T-helper 17 cell (primary cell): ENCODE data around the gene BCDIN3D. TPM values are rescaled to one million over a fixed set of nuclear protein-coding genes. Genes with fewer than 3 reads are reported as not detected.
"Not testable (repeated sequence)": the region's sequence is repeated elsewhere in the genome, so short reads cannot be mapped to it uniquely, and the experiment has no call there.

Experiments used
- ATAC-seq: fragments of 150-1000 bp; cut with Tn5 transposase; 2 replicates; pipeline ENCODE4 v1.10.0; 2021; ENCODE audit warnings: mild to moderate bottlenecking, moderate library complexity
- DNase-seq, 3 donors: peaks; one replicate each; pipeline versions ENCODE4 v3.0.0 to v3.0.0-alpha.2; 2020 to 2021
- H3K9me3 ChIP-seq: one replicate; pipeline ENCODE4 v1.7.0; 2013; ENCODE audit warnings: low read length, mild to moderate bottlenecking; ENCODE audit not compliant: control insufficient read depth, poor library complexity, severe bottlenecking
- H3K27ac Mint-ChIP-seq: one replicate; pipeline ENCODE4 v1.8.0; 2022; ENCODE audit warnings: mild to moderate bottlenecking, moderate library complexity, mixed read lengths
- H3K27me3 Mint-ChIP-seq: one replicate; pipeline ENCODE4 v1.8.0; 2022; ENCODE audit warnings: mixed read lengths
- H3K36me3 Mint-ChIP-seq: one replicate; pipeline ENCODE4 v1.8.0; 2022; ENCODE audit warnings: low read depth, mixed read lengths
- H3K4me1 Mint-ChIP-seq: one replicate; pipeline ENCODE4 v1.8.0; 2022; ENCODE audit warnings: mild to moderate bottlenecking, mixed read lengths
- H3K4me3 Mint-ChIP-seq: one replicate; pipeline ENCODE4 v1.8.0; 2022; ENCODE audit warnings: mild to moderate bottlenecking, moderate library complexity, mixed read lengths
- total RNA-seq, 4 donors: library from RNA in 2 of 4; stranded (reverse) in 2 of 4; gene quantifications; one replicate each; pipeline ENCODE4 v1.2.3 and lab custom pipeline; 2022 to 2026

Gene BCDIN3D
- total RNA-seq, 2 donors from 2014 or later: 3.6 to 4.9 TPM

DNA sequence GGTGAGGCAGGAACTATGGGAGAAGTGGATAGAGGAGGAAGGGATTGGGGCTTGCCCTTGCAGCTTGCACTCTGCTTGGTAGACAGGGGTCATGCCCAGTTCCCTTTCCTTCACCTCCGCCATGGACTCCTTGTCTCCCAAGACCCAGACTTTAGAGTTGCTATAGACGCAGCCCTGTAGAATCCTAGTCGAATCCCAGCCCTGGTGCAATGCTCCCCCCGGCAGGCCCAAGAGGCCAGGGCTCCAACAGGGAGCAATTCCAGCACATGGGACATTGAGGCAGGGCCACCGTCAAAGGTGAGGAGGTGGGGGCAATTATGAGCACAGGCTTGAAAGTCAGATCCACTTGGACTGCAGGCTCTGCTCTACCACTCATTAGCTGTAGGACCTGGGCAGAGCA lies 29.5 kb upstream of the BCDIN3D start:
- no peaks in the 10 kb centered on the region for H3K36me3 Mint-ChIP-seq
- peaks cover 3% of the 10 kb centered on the region for H3K4me1 Mint-ChIP-seq
- no peak for DNase-seq

DNA sequence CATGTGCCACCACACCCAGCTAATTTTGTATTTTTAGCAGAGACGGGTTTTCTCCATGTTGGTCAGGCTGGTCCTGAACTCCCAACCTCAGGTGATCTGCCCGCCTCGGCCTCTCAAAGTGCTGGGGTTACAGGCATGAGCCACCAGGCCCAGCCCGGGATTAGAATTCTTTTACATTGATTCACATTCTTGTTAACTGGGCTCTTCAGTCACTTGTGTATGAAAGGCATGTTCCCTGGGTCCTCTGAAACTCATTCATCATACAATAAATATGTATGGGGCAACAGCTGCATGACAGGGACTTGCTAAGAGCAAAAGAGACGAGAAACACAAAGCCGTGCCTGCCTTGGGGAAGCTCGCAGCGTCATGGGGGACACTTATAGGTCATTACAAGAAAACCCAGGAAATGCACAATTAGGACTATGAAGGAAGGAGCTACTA lies 28.9 kb upstream of the BCDIN3D start:
- H3K27me3 Mint-ChIP-seq, H3K27ac Mint-ChIP-seq, H3K4me1 Mint-ChIP-seq, H3K9me3 ChIP-seq, H3K4me3 Mint-ChIP-seq, H3K36me3 Mint-ChIP-seq, ATAC-seq, DNase-seq: not testable (repeated sequence)

More for the DNA sequence above, 29.5 kb upstream of the BCDIN3D start:
- Mint-ChIP-seq H3K4me3 (no peak overlapping the region), H3K27me3 (no peaks in the 10 kb centered on the region), H3K27ac (no peak overlapping the region)
- H3K9me3 ChIP-seq: no peaks in the 10 kb centered on the region
- ATAC-seq: no peak

GRCh38 chr12:49871263-49871561 lies 28.3 kb upstream of the BCDIN3D start:
- no peaks in the 10 kb centered on the region for H3K9me3 ChIP-seq
- no peak overlapping the region for H3K27ac Mint-ChIP-seq
- no peaks in the 10 kb centered on the region for H3K36me3 Mint-ChIP-seq
- H3K27me3 Mint-ChIP-seq: peaks cover 4% of the 10 kb centered on the region
- no peak overlapping the region for H3K4me3 Mint-ChIP-seq
- no peak for ATAC-seq
- no peak for DNase-seq
- peaks cover 5% of the 10 kb centered on the region for H3K4me1 Mint-ChIP-seq

DNA sequence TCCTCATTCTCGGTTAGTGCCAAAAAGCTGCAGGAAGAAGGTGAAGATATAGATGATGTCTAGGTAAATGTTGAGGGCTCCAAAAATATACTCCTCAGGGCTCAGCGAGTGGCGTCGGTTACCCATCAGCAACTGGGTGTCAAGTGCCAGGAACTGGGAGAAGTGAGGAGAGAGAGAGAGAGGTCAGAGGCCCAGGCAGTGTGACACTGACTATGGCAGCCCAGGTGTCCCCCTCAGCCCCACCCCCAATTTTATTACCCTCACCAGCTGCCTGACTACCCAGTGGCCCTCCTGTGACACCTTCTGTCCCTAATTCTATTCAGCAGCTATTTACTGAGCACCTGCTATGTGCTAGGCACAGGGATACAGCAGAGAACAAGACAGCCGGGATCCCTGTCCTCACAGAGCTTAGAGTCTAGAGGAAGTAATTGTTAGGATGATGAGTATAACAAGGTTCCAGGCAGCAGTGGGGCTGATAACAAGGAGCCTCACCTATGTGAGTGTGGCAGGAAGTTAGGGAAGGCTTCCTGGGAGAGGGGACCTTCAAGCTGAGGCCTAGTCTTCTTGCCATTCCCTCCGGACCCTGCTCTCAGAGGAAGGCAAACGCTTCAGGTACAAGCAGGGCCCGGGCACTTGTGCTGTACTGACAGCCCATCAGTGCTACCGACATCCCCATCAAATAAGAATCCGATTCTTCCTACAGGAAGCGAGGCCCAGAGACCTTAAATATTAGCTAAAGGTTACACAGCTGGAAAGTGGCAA lies 27.8 kb upstream of the BCDIN3D start:
- H3K9me3 ChIP-seq: no peaks in the 10 kb centered on the region
- no peak overlapping the region for H3K27ac Mint-ChIP-seq
- H3K36me3 Mint-ChIP-seq: no peaks in the 10 kb centered on the region
- ATAC-seq (no peak), DNase-seq (no peak)
- no peak overlapping the region for H3K4me3 Mint-ChIP-seq
- peaks cover 4% of the 10 kb centered on the region for H3K27me3 Mint-ChIP-seq
- H3K4me1 Mint-ChIP-seq: peaks cover 5% of the 10 kb centered on the region

DNA sequence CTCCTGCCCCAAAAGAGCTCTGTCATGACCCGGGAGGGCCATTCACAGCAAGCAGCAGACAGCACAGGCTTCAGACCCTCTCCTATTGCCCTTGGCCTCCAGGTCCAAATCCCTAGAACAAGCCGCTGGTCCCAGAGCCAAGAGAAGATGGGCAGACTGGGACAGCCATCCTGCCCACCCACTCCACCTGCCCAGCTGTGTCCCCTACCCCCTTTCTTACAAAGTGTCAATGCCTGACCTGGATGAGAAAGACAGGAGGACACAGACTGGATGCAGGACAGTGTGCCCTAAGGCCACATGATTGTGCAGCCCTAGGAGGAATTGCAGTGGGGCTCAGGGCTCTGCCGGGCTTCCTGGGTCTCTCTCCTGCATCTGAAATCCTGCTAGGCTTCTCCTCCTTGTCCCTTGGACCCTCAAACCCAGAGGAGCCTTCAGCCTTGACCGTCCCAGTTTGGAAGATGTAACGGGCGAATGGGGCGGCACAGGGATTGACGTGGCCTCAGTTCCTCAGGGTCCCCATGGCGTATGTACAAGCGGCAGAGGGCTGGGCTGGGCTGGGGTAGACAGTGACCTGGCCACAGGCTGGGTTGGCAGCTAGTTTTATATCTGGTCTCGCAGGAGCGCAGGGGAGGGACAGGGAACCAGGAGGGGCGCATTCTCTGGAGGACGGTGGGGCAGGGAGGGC lies 27.1 kb upstream of the BCDIN3D start:
- Mint-ChIP-seq H3K36me3 (no peaks in the 10 kb centered on the region), H3K27ac (no peak overlapping the region), H3K4me1 (peaks cover 5% of the 10 kb centered on the region)

GRCh38 chr12:49868952-49869815 lies 26.3 kb upstream of the BCDIN3D start:
- ATAC-seq: no peak
- Mint-ChIP-seq H3K27ac (no peak overlapping the region), H3K4me1 (peaks cover 5% of the 10 kb centered on the region), H3K36me3 (no peaks in the 10 kb centered on the region), H3K4me3 (no peak overlapping the region), H3K27me3 (peaks cover 12% of the 10 kb centered on the region)
- no peaks in the 10 kb centered on the region for H3K9me3 ChIP-seq
- no peak for DNase-seq

More for the DNA sequence above, 27.1 kb upstream of the BCDIN3D start:
- no peak overlapping the region for H3K4me3 Mint-ChIP-seq
- no peak for ATAC-seq
- no peak for DNase-seq
- peaks cover 5% of the 10 kb centered on the region for H3K27me3 Mint-ChIP-seq
- H3K9me3 ChIP-seq: no peaks in the 10 kb centered on the region

GRCh38 chr12:49868449-49868848 lies 25.5 kb upstream of the BCDIN3D start:
- H3K27ac Mint-ChIP-seq: no peak overlapping the region
- H3K36me3 Mint-ChIP-seq: no peaks in the 10 kb centered on the region
- H3K27me3 Mint-ChIP-seq: peaks cover 17% of the 10 kb centered on the region
- no peak overlapping the region for H3K4me3 Mint-ChIP-seq
- ATAC-seq: no peak
- no peaks in the 10 kb centered on the region for H3K9me3 ChIP-seq
- H3K4me1 Mint-ChIP-seq: peaks cover 5% of the 10 kb centered on the region
- DNase-seq: no peak

DNA sequence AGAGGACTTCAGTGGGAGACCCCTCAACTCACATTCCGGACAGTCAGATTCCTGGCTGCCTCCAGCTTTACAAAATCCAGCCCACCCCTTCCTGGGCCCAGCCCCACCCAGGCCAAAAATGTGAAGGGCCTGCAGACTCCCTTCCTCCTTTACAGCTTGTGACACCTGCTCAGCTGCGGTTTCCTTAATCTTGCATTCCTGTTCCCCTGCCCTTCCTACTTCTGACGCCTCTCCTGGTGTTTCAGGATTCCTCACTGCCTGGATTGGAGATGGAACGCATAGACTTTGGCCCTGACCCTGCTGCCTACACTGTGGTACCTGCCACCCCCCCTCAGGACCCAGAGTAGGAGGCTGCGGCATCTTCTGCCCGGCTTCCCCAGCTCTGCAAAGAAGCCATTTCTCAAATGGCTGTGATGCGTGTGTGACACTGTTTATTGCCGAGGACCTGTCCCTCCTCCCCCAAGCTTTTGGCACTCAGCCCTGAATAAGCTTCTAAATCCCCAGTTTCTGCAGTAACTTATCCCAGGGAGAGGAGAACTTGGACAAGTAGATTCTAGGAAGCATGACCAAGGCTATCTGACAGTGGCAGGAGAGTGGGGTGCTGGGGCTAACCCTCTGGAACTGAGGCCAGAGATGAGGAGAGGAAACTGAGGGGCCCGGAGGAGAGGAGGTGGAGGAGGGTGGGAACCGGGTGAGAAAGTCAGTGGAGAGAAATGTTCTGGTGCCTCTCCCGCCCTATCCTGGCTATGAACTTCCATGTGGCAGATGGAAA lies 24.9 kb upstream of the BCDIN3D start:
- DNase-seq (no peak), ATAC-seq (no peak)
- H3K27ac Mint-ChIP-seq: no peak overlapping the region
- peaks cover 5% of the 10 kb centered on the region for H3K4me1 Mint-ChIP-seq
- no peak overlapping the region for H3K4me3 Mint-ChIP-seq
- no peaks in the 10 kb centered on the region for H3K36me3 Mint-ChIP-seq
- H3K9me3 ChIP-seq: no peaks in the 10 kb centered on the region
- peaks cover 17% of the 10 kb centered on the region for H3K27me3 Mint-ChIP-seq

GRCh38 chr12:49866859-49867569 lies 24.1 kb upstream of the BCDIN3D start:
- Mint-ChIP-seq H3K4me1 (peaks cover 5% of the 10 kb centered on the region), H3K27me3 (peaks cover 17% of the 10 kb centered on the region), H3K36me3 (no peaks in the 10 kb centered on the region), H3K4me3 (no peak overlapping the region), H3K27ac (no peak overlapping the region)
- ATAC-seq (peak; percentile 90), DNase-seq (peak; percentile 55 to 72 (median 57))
- H3K9me3 ChIP-seq: no peaks in the 10 kb centered on the region

DNA sequence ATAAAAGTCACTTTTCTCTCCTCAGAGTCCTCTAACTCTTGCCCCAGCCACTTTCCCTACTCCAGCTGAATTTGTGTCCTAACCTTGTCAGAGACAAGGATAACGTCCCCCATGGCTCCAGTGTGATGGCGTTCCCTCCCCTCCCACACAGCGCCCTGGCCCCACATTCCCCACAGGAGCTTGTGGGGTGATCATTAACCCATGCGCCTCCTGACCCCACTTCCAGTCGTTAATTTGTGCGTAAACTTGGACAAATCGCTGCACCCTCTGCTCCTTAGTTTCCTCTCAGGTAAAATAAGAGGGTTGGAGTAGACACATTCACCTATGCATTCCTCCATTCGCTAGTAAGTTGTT lies 22.9 kb upstream of the BCDIN3D start:
- Mint-ChIP-seq H3K4me1 (peaks cover 5% of the 10 kb centered on the region), H3K36me3 (no peaks in the 10 kb centered on the region), H3K27me3 (peaks cover 17% of the 10 kb centered on the region), H3K27ac (no peak overlapping the region), H3K4me3 (no peak overlapping the region)
- no peak for DNase-seq
- H3K9me3 ChIP-seq: no peaks in the 10 kb centered on the region
- no peak for ATAC-seq

GRCh38 chr12:49865109-49865781 lies 22.3 kb upstream of the BCDIN3D start:
- peaks cover 17% of the 10 kb centered on the region for H3K27me3 Mint-ChIP-seq
- peaks cover 5% of the 10 kb centered on the region for H3K4me1 Mint-ChIP-seq
- no peak overlapping the region for H3K27ac Mint-ChIP-seq
- no peaks in the 10 kb centered on the region for H3K36me3 Mint-ChIP-seq
- no peak for DNase-seq
- no peak for ATAC-seq
- H3K9me3 ChIP-seq: no peaks in the 10 kb centered on the region
- H3K4me3 Mint-ChIP-seq: no peak overlapping the region

DNA sequence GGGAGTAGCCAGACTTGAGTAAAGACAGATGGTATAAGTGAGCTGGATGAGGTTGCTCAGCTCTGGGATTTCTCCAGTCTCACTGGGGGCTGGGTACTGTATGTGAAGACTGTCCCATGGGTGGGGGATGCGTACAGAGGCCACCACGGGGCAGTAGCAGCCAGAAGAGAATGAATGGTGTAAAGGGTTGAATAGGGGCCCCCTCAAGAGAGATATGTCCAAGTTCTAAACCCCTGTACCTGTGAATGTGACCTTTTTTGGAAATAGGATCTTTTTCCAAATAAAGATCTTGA lies 21.8 kb upstream of the BCDIN3D start:
- H3K9me3 ChIP-seq: no peaks in the 10 kb centered on the region
- Mint-ChIP-seq H3K27ac (no peak overlapping the region), H3K4me1 (peaks cover 5% of the 10 kb centered on the region), H3K36me3 (peaks cover 2% of the 10 kb centered on the region), H3K4me3 (no peak overlapping the region), H3K27me3 (peaks cover 20% of the 10 kb centered on the region)
- DNase-seq: no peak
- ATAC-seq: no peak
